HG03280 (cell line): ENCODE measurements around the gene TCEAL4.
"Not testable (repeated sequence)": the region's sequence is repeated elsewhere in the genome, so short reads cannot be mapped to it uniquely, and the experiment has no call there.

Experiments
- ATAC-seq: cut with Tn5 transposase; IDR thresholded peaks from one replicate; pipeline ENCODE4 v1.9.1; 2021; ENCODE audit warnings: mild to moderate bottlenecking, moderate library complexity; ENCODE audit not compliant: unreplicated experiment

TCEAL4 gene

GRCh38 chrX:103586659-103587058, 1.3 kb downstream of the TCEAL4 start:
- ATAC-seq = no peak

- not testable (repeated sequence) for ATAC-seq
Observed at GRCh38 chrX:103592295-103592694, 7.0 kb downstream of the TCEAL4 start.

DNA sequence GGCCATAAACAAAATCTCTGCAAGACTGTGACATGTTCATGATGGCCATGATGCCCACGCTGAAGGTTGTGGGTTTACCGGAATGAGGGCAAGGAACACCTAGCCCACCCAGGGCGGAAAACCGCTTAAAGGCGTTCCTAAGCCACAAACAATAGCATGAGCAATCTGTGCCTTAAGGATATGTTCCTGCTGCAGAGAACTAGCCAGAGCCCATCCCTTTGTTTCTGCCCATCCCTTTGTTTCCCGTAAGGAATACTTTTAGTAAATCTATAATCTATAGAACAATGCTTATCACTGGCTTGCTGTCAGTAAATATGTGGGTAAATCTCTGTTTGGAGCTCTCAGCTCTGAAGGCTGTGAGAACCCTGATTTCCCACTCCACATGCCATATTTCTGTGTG, 9.9 kb downstream of the TCEAL4 start:
- ATAC-seq = not testable (repeated sequence)

DNA sequence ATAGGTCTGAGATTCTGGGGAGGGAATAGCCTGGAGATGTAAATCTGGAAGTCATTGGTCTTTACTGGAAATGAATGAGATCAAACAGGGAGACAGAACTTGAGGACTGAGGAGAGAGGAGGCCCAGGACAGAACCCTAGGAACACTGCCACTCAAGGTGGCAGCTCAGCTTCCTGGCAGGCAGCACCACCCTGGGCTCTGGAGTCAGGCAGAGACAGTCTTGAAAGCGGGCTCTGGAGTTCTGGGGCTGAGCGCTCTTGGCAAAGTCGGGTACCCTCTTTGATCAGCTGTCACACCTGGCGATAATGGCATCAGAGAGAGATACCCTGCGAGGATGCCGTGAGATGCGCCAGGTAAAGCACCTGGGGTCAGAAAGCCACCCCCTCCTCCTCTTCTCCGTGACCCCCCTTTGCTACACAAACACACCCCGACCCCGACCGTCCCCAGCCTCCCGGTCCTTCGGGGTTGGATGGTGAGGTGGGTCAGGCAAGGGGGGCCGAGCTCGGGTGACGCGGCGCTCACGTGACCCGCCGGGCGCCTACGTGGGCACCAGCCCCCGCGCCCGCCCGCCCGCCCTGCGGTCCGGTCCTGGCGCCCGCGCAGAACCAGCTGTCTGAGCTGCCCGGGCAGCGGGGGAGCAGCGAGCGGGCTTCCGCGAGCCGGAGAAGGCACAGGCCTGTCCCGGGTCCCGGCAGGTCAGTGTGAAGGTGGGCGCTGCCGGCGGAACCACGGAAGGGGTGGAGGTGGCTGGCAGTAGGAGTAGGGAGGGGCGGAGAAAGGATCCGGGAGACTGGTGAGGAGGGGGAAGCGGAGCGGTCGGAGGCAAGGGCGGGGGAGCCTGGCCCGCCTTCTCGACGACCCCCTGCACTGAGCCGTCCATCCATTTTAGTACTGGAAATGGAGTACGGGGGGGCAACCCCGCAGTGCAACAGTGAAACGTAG, 22.3 kb downstream of the TCEAL4 start, which contains the start of gene TCEAL3:
TCEAL3 (plus strand) TSS at position 600 of the 942 bp plus-strand sequence. CDS start 1,102 bp downstream, outside the sequence.
- peak; percentile 75 for ATAC-seq

- peak; percentile 21 for ATAC-seq
Observed at GRCh38 chrX:103608306-103608963, 23.1 kb downstream of the TCEAL4 start.

- ATAC-seq = no peak
Observed at GRCh38 chrX:103610282-103610681, 25.0 kb downstream of the TCEAL4 start.

DNA sequence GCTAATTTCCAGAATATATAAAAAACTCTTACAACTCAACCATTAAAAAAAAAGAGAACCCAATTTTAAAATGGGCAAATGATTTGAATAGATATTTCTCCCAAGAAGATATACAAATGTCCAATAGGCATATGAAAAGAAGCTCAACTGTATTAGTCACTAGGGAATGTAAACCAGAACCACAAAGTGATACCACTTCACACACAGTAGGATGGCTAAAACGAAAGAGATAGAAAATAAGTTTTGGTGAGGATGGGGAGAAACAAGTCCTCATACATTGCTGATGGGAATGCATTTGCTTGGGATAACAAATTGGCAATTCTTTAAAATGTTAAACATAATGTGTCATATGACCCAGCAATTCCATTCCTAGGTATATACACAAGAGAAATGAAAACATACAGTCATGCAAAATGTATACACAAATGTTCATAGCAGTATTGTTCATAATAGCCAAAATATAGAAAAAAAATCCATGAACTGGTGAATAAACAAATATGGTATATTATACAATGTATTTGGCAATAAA, 28.1 kb downstream of the TCEAL4 start:
- ATAC-seq = no peak

- ATAC-seq = no peak
Observed at GRCh38 chrX:103614999-103615398, 29.7 kb downstream of the TCEAL4 start.

GRCh38 chrX:103615781-103616371, 30.6 kb downstream of the TCEAL4 start:
- no peak for ATAC-seq

- no peak for ATAC-seq
Observed at GRCh38 chrX:103616676-103617186, 31.4 kb downstream of the TCEAL4 start.

DNA sequence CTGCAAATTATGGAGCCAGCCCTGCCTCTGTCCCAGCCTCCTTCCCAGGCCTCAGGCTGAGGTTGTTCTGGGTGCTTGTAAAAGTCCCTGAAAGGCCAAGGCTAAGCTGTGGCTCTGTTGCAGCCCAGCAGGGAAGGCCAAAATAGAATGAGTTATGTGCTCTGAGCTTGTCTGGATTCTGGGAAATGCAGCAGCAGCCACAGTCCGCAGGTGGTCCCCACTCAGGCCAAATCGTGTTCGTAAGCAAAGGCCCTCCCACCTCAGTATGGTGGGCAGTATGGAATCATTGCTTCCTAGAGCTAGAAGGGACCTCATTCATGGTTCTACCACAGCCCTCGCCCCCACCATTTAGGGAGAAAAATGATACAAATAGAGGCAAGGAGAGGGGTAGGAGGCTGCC, 38.8 kb downstream of the TCEAL4 start:
- ATAC-seq = no peak

DNA sequence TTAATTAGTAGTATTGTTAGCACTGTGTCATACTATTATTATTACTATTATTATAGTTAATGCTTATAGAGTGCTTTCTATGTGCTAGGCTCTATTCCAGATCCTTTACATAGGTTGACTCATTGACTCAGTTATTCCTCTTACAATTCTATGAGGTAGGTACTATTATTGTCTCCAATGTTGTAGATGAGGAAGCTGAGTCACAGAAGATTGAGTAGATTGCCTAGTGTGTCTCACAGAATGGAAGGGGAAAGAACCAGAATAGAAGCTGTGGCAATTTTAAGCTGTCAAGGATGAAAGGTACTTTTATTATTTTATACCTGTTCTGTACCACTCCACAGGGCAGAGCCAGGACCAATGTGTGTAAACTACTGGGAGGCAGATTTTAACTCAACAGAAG, 41.5 kb downstream of the TCEAL4 start:
- ATAC-seq = no peak

DNA sequence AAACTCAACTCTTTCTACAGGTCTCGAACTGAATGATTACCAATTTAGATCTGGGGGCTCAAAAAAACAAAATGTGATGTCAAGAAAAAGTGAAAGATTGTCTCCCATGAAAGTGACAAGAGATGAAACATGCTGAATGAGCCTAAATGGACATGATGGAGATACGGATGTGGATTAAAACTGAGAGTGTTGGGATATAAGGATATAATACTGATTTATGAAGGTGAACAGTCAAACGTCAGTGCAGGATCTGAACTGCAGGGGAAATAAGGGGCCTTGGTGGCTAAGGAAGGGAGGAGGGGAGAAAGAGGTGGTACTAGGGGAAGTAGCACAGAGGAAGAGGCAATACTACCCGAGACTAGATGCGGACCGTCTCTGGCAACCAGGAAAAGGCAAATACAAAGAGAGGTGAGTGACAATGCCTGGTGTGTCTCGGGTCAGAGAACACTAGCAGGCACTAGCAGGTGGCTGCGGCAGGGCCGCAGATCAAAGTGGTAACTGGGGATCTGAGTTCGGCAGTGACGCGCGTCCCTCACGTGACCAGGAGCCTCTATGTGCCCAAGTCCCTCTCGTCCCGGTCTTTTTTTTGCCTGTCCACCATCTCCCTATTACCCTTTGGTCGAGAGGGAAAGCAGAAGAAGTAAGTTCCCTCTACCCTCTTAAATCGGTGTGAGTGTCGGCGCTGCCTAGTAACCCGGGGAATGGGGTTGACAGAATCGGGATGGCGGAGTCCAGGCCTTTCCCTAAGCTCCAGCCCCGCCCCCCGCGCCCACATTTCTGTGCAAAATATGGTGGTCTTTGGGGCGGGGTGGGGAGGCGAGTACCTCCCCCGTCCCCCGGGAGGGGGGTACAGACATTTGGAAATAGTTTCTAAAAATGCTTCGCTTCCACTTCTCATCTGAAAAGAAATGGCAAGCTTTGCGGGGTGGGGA, 43.3 kb downstream of the TCEAL4 start, which contains the start of gene TCEAL1:
TCEAL1 (plus strand) TSS at position 590 of the 932 bp plus-strand sequence. CDS start 942 bp downstream, outside the sequence.
- peak; percentile 69 for ATAC-seq

DNA sequence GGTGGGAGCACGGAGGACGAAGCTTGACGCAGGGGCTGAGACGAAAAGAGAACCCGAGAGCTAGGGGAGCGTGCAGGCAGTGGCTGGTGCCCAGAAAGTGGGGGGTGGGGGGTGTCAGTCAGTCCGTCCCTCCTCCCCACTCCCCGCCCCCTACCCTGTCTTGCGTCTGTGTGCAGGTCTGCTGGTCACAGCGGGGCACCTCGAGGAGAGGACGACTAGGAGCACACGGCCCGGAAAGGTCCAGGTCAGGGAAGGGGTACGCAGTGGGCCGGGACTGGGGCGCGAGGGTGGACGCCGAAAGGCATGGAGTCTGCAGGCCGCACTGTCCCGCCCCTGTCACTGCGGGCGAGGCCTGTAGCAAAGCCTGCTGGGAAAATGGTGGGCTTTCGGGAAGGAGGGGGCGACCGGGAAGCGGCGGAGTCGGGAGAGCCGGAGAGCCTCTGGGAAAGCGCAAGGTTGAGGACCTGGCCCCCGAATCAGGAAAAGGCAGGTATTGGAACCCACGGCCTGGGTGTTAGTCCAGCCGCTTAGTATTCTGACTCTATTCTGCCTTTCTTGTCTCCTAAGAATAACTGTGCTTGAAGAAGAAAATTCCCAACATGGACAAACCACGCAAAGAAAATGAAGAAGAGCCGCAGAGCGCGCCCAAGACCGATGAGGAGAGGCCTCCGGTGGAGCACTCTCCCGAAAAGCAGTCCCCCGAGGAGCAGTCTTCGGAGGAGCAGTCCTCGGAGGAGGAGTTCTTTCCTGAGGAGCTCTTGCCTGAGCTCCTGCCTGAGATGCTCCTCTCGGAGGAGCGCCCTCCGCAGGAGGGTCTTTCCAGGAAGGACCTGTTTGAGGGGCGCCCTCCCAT, 44.2 kb downstream of the TCEAL4 start:
- no peak for ATAC-seq

DNA sequence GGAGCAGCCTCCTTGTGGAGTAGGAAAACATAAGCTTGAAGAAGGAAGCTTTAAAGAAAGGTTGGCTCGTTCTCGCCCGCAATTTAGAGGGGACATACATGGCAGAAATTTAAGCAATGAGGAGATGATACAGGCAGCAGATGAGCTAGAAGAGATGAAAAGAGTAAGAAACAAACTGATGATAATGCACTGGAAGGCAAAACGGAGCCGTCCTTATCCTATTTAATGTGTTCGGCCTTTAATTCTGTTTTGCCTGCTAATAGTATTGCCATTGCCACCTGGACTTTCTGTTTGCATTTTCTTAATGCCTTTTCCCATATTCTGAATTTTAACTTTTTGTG, 44.8 kb downstream of the TCEAL4 start:
- ATAC-seq = no peak

DNA sequence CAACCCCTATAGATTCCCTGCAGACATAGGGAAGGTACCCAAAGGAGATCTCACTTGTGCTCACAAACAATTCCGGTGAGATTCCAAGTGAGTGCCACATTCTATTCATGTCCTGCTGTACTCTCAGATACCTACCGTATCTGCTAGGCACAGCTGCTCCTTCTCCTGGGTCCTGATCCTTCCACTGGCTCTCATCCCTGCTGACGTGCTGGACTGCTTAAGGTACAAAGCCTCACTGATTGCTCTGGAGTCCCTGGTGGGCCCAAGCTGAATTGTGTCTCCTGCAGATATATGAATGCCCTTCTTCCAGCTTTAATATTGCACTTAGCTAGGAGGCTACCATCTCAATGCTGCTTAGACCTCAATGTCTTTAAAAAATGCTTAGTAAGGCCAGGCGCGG, 45.8 kb downstream of the TCEAL4 start:
- ATAC-seq = no peak

DNA sequence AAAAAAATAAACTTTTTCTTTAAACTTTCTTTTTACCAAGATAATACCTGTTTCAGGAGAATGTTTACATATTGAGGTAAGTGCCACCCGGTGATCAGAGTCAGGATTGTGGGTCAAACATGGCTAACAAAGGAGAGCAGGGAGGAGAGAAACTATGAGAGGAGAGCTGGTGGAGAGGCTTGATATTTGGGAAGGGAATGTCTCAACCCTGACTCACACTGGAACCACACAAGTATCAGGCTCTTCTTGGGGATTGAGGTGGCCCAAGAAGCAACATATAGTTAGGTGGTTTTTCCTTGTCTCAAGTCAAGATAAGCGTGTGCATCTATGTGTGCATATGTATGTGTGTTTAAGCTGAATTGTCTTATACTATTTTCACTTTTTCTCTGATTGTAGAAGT, 50.1 kb downstream of the TCEAL4 start:
- no peak for ATAC-seq
